Lung (tissue), 12 donors: ENCODE results near the gene VPS4B. TPM values are rescaled to one million over a fixed set of nuclear protein-coding genes. Genes with fewer than 3 reads are reported as not detected.

Source experiments
- ATAC-seq: fragments of 200-7000 bp; cut with Tn5 transposase; one replicate; pipeline ENCODE4 v1.9.1; 2020; ENCODE audit warnings: moderate number of reproducible peaks; ENCODE audit not compliant: insufficient read depth, low FRiP score
- DNase-seq, 3 donors: peaks; one replicate each; pipeline ENCODE4 v3.0.0-alpha.2; 2013 to 2017
- H3K27ac ChIP-seq, 2 donors: one replicate each; pipeline ENCODE4 v1.5.1; 2013; ENCODE audit warnings: mild to moderate bottlenecking in 2 of 2, moderate library complexity in 2 of 2, control low read depth in 1 of 2, inconsistent platforms in 1 of 2, low read depth in 1 of 2, low read length in 1 of 2
- H3K27me3 ChIP-seq, 3 donors: one replicate each; pipeline ENCODE4 v1.5.1; 2013; ENCODE audit warnings: low read length in 2 of 3; ENCODE audit not compliant: control insufficient read depth in 3 of 3, insufficient read depth in 3 of 3
- H3K36me3 ChIP-seq, 4 donors: one replicate each; pipeline ENCODE4 v1.5.1; 2013; ENCODE audit warnings: low read length in 4 of 4, mild to moderate bottlenecking in 1 of 4, moderate library complexity in 1 of 4; ENCODE audit not compliant: control insufficient read depth in 4 of 4, insufficient read depth in 4 of 4
- H3K4me1 ChIP-seq, 5 donors: one replicate each; pipeline ENCODE4 v1.5.1; 2013; ENCODE audit warnings: low read length in 5 of 5, mild to moderate bottlenecking in 2 of 5, moderate library complexity in 1 of 5; ENCODE audit not compliant: control insufficient read depth in 5 of 5, insufficient read depth in 5 of 5
- H3K4me3 ChIP-seq: one replicate; pipeline ENCODE4 v1.5.1; 2013; ENCODE audit warnings: mild to moderate bottlenecking, control low read depth, moderate library complexity
- H3K9ac ChIP-seq, 2 donors: one replicate each; pipeline ENCODE4 v1.5.1; 2013; ENCODE audit warnings: low read length in 2 of 2, control low read depth in 1 of 2; ENCODE audit not compliant: insufficient read depth in 1 of 2
- H3K9me3 ChIP-seq, 4 donors: one replicate each; pipeline ENCODE4 v1.5.1; 2013; ENCODE audit warnings: low read length in 3 of 4, mild to moderate bottlenecking in 1 of 4, moderate library complexity in 1 of 4; ENCODE audit not compliant: control insufficient read depth in 4 of 4, insufficient read depth in 3 of 4
- CTCF ChIP-seq: IDR thresholded peaks from 2 replicates; pipeline ENCODE4 v1.5.1; 2012; ENCODE audit warnings: mild to moderate bottlenecking; ENCODE audit errors: control extremely low read depth, extremely low read depth
- WGBS, 2 donors: extraction: QIAGEN DNeasy Blood & Tissue Kit; methylation state at CpG; one replicate each; pipeline ENCODE4 v1.1.7; 2013; 5-methylcytosine and 5-hydroxymethylcytosine counted together
- polyA plus RNA-seq, 2 donors: library from polyadenylated mRNA; stranded (reverse); fragments of 200-250 nt; gene quantifications; one replicate each; pipeline ENCODE4 v1.2.1, GENCODE V29; 2013
- total RNA-seq, 2 donors: library from RNA; depleted of rRNA in 1 of 2; stranded (reverse); fragments of >200 nt in 1 of 2; gene quantifications; one replicate each; pipeline ENCODE4 v1.2.1, GENCODE V29; 2014 to 2021
- donor health status: control.
- donor health status: control.
- donor health status: Bipolar disorder and iron deficiency.
- donor health status: healthy.
- donor health status: DM: yes; HTN: yes; CAD: no.

Gene VPS4B
- total and polyA plus RNA-seq, 4 donors: 11.7 to 56.1 (median 40.8) TPM

GRCh38 chr18:63382843-63383242, 39.4 kb downstream of the VPS4B start:
- Histone ChIP-seq H3K36me3 (no peaks in the 10 kb centered on the region), H3K4me1 (no peaks in the 10 kb centered on the region), H3K27ac (no peak overlapping the region), H3K9me3 (peaks cover 0 to 5% (median 1%) of the 10 kb centered on the region in 4 donors), H3K27me3 (no peaks in the 10 kb centered on the region), H3K9ac (no peak overlapping the region), H3K4me3 (no peak overlapping the region)
- ATAC-seq: no peak
- 65 to 91% methylated on average over 3 of the region's 3 CpGs for WGBS, 2 donors
- no peak for DNase-seq
- TF ChIP-seq CTCF: no peak

GRCh38 chr18:63379639-63379962, 42.7 kb downstream of the VPS4B start:
- DNase-seq (no peak), ATAC-seq (no peak)
- H3K4me1 ChIP-seq: no peaks in the 10 kb centered on the region
- H3K36me3 ChIP-seq: no peaks in the 10 kb centered on the region
- 77 to 94% methylated on average over 2 of the region's 2 CpGs for WGBS, 2 donors
- H3K27ac ChIP-seq: no peak overlapping the region
- TF ChIP-seq CTCF: no peak
- H3K27me3 ChIP-seq: no peaks in the 10 kb centered on the region
- H3K4me3 ChIP-seq: no peak overlapping the region
- peaks cover 0 to 12% (median 4%) of the 10 kb centered on the region in 4 donors for H3K9me3 ChIP-seq
- no peak overlapping the region for H3K9ac ChIP-seq

- Histone ChIP-seq H3K27ac (no peak overlapping the region), H3K9ac (no peak overlapping the region), H3K36me3 (no peaks in the 10 kb centered on the region), H3K27me3 (no peaks in the 10 kb centered on the region), H3K9me3 (peaks cover 0 to 12% (median 4%) of the 10 kb centered on the region in 4 donors), H3K4me1 (no peaks in the 10 kb centered on the region), H3K4me3 (no peak overlapping the region)
- 68 to 85% methylated on average over 4 of the region's 4 CpGs for WGBS, 2 donors
- DNase-seq (no peak), ATAC-seq (no peak)
- TF ChIP-seq CTCF: no peak
Measured at GRCh38 chr18:63378919-63379638, 43.2 kb downstream of the VPS4B start.
